CD4-positive, alpha-beta memory T cell (primary cell): ENCODE data around the gene BBS5. TPM values are rescaled to one million over a fixed set of nuclear protein-coding genes. Genes with fewer than 3 reads are reported as not detected.

Experiments
- polyA plus RNA-seq, 2 donors: library from polyadenylated mRNA; unstranded; fragments of 300-500 nt; fragmentation: Illumina TruSeq; gene quantifications; one replicate each; pipeline ENCODE4 v1.2.3, GENCODE V29; 2021
- total RNA-seq, 2 experiments: library from RNA; stranded (reverse); gene quantifications; one replicate each; pipeline ENCODE4 v1.2.3, GENCODE V29; 2021

BBS5 gene
- total and polyA plus RNA-seq, 4 experiments from 2014 or later: 0.45 to 1.8 (median 1.4) TPM

Other genes starting within 250 kb of the BBS5 start
- not detected for gene LRP2, start 117.0 kb upstream of the BBS5 start, total RNA-seq
- not detected for gene LRP2, start 117.0 kb upstream of the BBS5 start, polyA plus RNA-seq
- gene KLHL41, start 30.2 kb downstream of the BBS5 start, total RNA-seq: under 1 TPM; 0.25 to 0.81 TPM
- under 1 TPM in 1 of 2 donors, not detected in 1; 0.09 TPM for gene KLHL41, start 30.2 kb downstream of the BBS5 start, polyA plus RNA-seq
- 10 to 100 TPM; 25.8 to 31.8 TPM for gene FASTKD1, start 94.4 kb downstream of the BBS5 start, total RNA-seq
- 10 to 100 TPM; 12.4 to 17.4 TPM for gene FASTKD1, start 94.4 kb downstream of the BBS5 start, polyA plus RNA-seq
- 10 to 100 TPM; 79.2 to 82.9 TPM for gene PPIG, start 104.9 kb downstream of the BBS5 start, total RNA-seq
- 100 to 1,000 TPM in 1 of 2 donors, 10 to 100 TPM in 1; 36.8 to 103 TPM for gene PPIG, start 104.9 kb downstream of the BBS5 start, polyA plus RNA-seq
- gene CFAP210, start 214.9 kb downstream of the BBS5 start, total RNA-seq: not detected
- gene CFAP210, start 214.9 kb downstream of the BBS5 start, polyA plus RNA-seq: not detected
- gene PHOSPHO2, start 215.0 kb downstream of the BBS5 start, total RNA-seq: 1 to 10 TPM; 7.2 to 7.4 TPM
- 1 to 10 TPM; 2.9 to 7.2 TPM for gene PHOSPHO2, start 215.0 kb downstream of the BBS5 start, polyA plus RNA-seq